Fibroblast of skin of scalp (primary cell): Measurements from ENCODE around the gene HOXC12.

Experiments used
- DNase-seq: peaks from one replicate; pipeline ENCODE4 v3.0.0-alpha.2; 2013

The HOXC12 gene

DNA sequence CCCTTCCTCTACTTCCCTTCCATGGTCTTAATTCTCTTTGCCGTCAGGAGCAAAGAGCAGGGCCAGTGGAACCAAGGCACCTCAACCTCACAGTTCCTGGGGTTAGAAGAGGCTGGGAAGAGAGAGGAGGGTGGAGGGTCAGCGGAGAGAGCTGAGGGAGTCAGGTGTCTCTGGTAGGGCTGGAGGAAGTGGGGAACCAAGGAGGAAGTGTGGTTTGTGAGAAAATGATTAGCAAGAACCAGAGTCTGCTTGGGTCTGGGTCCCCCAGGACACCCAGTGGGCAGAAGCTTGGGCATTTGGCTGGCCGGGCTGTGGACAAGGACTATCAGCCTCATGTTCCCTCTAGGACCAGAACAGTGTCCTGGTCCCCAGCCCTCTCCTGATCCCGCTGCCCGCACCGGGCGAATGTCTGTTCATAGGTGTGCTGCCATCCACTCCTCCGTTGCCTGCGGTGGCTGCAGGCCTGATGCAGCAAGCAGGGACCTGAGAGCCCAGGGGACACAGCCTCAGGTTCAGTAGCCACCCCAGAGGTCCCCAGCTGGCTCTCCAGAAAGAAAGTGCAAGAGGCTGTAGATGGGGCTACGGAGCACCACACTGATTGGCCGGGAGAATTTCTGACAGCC lies 2.3 kb downstream of the HOXC12 start:
- DNase-seq, result no peak

DNA sequence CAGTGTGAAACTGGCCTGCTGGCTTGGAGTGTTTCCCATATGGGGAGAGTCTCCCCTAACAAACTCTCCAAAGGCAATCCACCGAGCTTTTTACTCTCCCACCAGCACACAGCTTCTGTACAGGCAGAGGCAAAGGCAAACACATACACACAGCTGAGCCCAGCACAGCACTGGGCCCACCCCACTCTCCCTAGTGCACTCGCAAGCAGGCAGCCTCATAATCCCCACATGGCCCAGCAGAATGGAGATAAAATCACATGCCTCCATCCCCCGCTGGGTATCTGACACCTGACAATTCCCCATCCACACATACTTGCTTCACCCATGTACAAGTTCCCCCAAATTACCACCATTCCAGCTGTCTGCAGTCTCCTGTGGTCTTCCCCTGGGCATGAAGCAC lies 3.4 kb downstream of the HOXC12 start:
- no peak for DNase-seq

DNA sequence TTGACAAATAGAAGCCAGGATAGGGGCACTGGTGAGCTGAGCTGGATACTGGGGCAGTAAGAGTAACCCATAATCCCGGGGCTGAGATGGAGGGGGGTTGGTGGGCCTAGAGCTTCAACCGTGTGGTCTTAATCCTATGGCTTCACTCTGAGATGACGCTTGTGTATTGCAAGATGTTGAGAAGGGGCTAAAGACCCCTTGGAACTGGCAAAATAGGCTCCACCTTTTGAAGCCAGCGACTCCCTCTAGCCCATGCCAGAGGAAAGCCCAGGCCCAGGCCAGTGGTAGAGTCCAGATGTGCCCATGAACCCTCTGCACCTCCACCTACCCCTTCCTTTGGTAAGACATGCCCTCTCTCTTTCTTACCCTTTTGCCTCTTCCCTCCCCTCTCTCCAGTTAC lies 4.6 kb downstream of the HOXC12 start:
- no peak for DNase-seq

DNA sequence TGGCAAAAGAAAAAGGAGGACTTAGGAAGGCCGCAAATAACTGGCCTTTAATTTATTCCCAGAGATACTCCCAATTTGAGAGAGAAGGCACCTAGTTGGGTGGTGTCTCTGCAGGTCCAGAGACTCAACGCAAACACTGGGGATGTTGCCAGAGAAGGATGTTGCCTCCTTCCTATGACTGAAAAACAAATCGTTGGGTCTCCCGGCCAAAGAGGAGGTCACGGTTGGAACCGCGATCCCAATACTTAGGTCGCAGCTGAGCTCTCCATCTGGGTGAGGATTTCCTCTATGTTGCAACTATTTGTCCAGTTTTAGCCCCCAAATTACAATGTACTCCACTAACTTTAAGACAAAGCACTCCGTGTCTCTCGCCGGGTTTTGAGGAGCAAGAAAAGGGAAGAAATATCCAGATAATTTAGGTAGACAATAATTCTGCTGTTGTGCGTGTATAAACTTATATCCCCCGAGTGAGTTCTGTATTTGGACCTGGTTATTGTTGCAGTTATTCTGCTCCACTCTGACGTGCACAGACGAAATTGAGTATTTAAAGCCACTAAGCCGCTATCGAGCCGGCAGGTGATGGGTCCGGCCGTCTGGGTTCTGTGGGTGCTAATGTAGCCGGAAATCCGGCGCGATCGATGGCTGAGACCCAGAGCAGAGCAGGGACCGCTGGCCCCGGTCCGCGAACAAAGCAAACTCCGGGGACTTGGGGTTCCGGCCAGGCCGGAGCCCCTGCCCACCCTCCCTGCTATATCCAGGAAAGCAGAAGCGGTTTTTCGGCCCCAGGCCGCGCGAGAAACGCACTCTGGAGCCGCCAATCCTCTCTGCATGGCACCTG lies 5.7 kb downstream of the HOXC12 start:
- no peak for DNase-seq

DNA sequence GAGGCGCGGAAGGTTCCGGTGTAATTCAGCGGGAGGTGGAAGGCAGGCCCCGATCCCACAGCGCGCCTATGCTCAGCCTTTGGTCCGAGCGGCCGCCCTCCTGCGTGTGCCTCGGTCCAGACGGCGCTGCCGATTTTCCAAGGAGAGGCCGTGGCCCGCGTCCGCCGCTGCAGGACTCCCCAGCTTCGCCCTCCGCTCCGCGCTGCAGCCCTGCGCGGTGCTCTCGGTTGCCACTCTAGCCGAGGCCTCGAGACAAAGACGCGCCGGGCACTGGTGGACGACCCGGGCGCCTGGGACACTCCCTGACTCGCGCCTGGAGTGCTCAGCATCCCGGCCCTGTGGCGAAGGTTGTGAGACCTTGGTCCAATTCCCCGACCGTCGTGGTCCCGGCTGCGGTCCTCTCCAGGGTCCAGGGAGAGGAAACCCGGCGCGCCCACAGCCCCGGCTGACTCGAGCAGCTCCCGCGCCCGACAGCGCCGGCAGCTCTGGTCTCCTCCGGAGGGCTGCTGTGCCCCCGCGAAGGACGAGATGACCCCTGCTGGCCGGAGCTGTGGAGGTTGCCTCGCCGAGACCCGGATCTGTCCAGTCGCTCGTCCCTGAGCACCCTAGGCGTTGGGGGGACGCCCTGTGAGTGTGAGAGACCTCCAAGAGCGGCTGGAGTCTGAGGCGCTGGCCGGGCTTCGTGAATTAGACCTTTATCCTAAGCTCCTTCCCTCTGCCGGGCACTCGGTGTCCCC lies 6.5 kb downstream of the HOXC12 start:
- no peak for DNase-seq

DNA sequence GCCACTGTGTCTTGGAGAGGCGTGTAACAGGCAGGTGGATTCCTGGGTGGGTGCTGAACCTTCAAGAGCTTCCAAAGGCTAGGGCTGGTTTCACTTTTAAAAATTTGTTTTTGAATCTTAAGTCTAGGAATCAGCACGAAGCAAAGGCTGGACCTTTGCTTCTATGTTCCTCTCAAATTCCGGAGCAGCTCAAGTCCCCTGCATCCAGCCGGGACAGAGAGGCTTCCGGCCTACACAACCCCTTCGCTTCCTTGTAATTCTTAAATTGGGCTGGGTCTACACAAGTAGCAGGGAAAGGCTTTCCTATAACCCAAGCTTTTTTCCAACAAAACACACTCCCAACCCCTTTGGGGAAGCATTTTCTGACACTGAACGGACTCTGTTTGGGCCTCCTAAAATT lies 8.3 kb downstream of the HOXC12 start:
- DNase-seq, result no peak

DNA sequence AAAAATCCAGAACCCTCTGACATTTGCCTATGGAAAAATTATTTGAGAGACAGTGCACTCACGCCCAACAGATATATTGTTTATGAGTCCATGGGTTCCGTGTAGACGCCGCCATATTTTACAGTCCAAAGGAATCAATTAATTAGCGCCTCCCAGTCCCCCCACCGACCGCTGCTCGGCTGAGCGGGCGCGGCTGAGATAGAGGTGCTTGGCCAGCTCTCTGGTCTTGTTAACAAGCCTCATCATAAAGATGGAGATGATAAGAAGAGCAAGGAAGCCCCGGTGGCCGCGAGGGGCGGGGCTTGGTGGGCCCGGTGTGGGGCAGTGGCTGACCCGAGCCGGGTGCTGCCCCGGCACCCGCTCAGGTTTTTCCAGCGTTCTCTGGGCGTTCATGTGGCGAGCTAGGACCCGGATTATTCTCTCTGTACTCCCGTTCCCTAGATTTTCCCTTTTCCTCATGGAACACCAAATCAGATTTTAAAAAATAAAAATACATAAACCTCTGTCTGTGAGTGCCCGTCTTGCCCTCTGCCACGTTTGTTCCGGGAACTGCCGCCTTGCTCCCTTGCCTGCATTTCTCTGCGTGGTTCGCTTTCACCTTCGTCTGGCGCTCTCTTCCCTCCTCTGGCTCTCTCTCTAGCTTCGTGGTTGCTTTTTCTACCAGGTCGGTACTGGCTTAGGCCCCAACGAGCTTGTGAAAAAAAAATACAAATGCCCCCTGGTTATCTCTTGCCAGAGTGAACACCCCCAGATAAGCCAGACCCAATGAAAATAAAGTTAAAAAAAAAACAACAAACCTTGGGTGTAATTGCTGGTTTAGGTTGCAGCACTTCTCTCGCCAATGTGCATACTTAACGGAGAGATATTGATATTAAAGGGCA lies 9.0 kb downstream of the HOXC12 start:
- DNase-seq, result no peak

DNA sequence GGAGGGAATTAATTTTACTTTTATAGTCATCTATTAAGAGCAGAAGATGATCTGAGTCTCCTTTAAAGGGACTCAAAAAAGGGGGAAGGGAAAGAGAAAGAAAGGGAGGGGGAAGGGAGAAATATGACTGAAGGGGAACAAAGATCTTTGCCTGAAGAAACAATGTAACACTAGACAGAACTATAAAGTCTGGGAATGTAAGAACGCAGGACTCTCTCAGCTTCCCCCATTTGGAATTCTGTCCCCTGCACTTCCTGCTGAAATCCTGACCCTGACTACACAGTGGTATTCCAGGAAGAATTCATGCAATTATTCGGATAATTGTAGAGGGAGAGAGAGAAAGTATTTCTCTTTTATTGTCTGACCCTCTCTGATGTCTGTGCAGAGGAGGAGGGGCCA lies 9.6 kb downstream of the HOXC12 start:
- DNase-seq, result no peak

DNA sequence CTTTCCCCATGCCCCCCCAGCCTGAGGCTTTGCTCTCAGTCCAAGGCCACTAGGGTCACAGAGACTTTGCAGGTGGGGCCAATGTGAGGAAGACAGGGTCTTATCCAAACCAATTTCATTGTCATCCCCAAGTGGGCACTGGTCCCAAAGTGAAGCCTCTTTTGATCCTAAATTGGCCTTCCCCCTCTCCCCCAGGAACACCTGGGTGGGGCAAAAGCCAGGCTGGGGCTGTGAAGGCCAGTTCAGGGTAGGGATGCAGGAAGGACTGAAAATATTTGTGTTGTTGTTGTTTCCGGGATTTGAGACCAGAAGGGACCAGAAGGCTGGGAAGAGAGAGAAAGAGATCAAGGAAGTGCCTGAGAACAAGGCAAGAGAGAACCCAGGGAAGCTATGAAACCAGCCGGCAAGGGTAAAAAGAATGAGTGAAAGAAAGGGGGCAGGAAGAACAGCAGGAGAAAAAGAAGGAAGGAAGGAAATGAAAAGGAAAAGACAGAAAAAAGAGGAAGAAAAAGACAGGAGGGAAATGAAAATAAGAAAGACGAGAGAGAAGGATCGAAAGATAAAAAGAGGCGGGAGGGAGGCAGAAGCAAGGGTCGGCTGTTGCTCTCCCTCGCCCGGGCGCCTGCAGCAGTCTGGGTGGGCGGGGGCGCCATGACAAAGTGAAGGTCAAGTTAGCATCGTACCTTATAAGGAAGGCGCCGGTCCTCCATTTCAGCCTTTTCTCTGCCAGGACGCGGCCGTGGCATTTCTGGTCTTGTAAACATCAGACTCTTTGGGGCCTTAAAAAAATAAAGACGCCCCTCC lies 10.8 kb downstream of the HOXC12 start:
- DNase-seq, result no peak

DNA sequence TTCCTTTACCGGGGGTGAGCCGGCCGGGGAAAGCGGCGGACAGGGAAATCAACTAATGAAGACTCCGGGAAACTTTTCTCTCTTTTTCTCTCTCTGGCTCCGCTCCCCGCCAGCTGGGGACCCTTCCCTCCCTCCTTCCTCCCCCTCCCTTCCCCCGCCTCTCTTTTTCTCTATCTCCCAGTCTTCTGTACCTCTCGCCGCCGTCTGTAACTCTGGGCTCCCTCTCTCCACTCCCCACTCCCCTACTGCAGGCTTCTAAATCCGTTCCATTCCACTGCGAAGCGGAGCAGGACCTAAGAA lies 11.3 kb downstream of the HOXC12 start:
- DNase-seq, result no peak

DNA sequence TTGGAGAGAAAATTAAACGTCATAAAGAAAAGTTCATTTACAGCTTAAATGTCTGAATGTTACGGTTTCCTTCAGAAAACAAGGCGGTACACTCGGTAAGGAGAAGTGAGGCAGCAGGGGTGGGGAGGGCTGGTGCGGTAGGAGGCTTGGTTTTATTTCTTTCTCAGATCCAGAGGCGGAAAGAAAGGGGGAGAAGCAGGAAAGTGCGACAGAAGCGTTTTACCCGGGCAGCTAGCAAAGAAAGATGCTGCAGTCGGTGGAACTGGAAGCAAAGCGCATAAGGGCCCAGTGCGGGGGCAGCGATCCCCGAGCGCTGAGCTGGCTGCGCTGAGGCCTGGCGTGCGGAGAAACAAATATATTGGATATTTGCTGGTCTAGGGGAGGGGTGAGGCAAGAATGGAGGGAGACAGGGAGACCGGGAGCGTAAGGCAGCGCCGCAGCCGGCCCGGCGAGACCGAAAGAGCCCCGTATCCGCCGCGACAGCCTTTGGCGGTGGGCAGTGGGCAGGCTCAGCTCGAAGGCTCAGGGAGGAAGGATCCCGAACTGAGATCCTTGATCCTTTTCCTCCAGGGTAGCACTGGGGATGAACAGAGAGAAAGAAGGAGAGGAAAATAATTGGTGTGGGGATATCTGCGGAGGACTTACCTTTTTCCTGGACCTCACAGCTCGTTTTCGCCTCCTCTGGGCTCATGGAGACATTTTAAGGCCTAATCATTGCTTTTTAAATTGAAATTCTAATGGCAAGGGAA lies 11.9 kb downstream of the HOXC12 start:
- DNase-seq, result no peak

DNA sequence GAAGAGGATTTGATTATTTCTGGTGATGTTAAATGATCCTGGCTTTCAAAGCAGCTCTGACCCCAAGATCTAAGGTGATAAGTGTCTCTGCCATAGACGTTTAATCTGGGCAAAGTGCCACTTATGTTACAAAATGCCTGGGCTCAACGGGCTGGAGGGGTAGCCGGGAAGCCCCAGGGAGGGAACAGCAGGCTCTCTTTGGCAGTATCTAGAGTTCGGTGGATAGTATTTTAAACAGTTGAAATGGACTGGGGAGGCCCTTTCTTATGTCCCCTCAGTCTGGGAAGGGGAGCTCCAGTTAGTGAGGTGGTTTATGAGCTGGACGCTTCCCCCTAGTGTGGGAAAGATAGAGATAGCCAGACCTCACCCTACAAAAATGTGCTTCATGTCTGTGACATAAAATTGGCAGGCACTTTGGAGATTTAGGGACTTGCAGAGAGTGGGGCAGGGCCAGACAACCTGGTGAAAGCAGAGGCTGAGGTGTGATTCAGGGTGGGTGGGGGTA lies 12.8 kb downstream of the HOXC12 start:
- DNase-seq, result no peak

DNA sequence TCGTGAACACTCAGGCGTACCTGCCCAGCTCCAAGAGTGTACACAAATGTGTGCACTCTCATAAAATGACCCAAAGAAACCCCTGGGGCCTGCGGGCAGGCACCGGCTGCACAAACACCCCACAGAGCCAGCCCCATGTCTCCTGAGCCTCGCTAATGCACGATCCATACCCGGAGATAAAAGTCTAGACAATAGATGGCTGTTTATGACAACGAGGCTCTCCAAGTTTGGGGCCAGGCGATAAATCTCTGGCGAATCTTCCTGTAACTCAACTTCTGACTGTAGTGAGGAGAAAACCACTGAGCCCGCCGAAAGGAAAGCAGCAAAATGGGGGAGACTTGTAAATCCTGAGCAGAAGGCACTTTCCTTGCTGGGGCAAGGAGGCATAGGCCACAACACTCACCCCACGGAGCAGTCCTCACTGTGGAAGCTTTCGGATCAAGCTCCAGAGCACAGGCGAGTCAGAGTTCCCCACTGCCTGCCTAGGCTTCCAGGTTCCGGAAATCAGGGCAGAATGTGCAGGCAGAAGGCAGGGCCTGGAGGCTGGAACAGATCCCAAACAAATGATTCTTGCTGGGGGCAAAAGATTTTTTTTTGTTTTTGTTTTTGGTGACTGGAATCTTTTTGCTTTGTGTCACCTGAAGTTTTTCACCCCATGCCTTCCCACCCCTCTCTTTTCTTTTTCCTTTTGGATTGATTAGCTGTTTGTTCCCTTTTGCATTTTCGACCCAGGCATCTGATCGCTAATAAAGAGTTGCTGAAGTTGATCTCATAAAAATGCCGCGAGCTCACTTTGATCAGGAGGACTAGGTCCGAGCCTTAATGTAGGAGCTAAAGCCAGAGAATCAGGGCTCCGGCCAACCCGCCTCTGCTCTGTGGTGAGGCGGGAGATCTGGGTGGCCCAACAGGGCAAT lies 13.8 kb downstream of the HOXC12 start:
- DNase-seq, result no peak

DNA sequence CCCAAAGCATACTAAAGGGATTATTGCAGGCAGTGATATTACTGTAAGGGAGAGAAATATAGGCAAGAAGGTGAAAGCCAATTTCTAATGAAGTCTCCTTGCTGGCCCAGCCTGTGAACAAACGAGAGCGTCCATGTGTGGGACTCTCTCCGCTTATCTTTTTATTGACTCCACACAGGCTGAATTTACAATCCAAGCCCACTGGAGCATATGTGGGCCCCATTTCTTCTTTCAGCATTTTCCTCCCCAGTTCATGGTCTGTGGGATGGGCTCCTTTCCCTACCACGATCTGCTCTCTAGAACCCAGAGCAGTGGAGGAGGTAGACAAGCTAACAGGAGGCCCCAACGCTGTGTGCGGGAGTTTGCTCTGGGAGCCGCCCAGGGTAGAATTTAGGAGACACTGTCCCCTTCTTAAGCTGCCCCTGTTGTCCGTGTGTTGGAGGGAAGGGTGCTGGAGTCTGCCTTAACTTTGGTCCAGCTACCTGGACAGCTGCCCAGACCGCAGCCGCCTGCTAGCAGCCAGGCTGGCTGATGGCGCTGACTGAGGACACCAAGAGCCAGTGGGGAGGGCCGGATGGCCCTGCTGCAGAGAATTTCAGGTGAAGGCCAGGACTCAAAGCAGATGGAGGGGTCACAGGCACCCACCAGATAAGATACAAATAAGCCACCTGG lies 15.0 kb downstream of the HOXC12 start:
- DNase-seq, result no peak

DNA sequence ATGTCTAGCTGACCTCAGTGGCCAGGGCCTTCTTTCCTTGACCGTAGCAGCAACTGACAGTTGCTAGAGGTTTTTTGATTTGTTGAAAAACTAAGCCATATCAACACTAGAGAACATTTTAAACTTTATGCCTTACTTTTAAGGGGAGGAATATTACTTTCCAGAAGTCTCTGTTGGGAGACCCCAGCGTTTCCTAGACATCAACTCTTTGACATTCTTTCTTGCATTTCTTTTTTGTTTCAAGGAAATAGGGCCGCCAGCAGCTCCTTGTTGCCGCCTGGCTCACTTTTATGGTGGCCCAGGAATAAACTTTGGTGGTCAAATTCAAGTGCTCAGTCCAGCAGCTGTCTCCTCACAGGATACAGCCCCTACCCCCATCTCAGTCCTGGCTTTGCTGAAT lies 15.7 kb downstream of the HOXC12 start:
- DNase-seq, result no peak

DNA sequence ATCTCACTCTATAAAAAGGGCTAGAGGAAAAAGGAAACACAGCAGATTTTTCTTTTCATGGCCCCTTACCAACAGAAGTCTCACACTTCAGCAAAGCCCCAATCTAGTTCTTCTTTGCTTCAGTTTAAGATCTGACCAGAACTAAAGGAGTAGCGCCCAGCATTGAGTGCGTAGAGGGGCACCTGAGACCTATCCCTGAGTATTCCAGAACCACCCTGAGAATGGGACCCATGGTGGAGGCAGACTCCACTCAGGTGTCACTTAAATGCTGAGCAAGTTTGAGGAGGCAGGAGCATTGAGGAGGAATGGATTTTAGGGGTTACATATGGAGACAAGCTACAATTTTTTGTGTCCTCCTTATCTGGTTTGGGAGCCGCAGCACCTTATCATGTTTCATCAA lies 16.4 kb downstream of the HOXC12 start:
- DNase-seq, result no peak

DNA sequence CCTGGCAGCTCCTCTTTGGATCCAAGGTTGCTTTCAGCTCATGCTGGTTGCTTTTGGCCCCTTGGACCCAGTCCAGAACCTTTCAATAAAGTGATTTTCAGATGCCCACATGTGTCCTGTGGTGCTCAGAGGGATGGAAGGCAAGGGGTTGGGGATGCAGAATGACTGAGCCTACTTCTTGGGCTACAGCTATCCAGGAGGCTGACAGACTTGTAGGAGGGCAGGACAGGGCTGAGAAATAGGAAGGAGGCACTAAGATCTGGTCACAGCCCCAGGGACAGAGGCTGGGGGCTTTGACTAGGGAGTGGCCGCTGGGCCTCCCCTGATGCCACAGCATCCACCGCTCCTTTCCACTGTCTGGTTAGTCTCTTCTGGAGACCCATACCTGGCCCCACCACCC lies 17.0 kb downstream of the HOXC12 start:
- no peak for DNase-seq

DNA sequence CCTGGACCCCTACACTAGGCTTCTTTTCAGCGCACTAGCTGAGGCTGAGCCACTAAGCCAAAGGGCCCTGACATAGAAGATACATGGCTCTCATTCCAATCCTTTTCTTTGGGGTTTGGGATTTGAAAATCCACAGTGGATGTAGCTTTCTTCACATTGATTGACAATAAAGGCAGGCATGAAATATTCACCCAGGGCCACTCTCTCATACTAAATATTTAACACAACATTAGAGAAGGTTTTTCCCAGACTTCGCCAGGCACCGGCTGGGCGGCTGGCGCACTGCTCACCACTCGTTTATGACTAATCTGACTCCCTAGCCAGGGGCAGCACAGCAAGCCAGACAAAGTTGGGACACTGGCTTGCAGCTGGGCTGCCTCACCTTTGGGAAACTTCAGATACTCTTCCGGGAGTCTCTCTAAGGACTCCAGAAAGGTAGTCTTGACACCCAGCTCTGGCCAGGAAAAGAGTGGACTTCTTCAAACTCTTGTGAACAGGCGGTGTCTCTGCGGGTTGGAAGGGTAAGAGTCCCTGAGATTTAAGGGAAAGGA lies 17.5 kb downstream of the HOXC12 start:
- DNase-seq, result no peak

DNA sequence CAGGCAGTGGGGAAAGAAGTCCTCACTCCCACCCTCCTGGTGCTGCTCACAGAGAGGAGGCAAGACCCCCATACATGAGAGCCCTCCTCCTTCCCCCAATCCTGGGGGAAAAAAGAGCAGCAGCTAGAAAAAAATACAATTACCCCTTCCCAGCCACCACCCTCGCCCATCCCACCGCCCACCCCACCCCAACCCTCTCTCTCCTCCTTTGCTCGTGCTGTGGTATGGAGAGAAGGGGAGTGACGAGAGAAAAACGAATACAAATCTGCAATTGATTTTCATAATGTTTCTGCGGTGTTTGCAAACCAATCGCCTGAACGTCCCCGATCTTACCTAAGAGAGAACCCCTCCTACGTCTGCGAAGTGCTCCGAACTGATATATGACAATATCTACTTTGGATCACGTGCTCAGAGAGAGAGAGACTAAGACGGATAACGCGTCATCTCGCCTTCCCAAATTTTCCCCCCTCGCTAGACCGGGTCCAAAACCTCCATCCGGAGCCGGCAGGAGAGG lies 18.1 kb downstream of the HOXC12 start, which contains the start of gene HOXC11:
Gene HOXC11 (plus strand): TSS at position 405 of the 514 bp plus-strand sequence. CDS start 116 bp downstream, outside the sequence.
- DNase-seq, result no peak
